ENCODE results near the gene IGF1.

IGF1 gene

GRCh38 chr12:102480406-102480805 lies at the start of gene IGF1:
Gene IGF1, minus strand, starts transcription at chr12:102480563. Its CDS starts 182 bp downstream, at chr12:102480381.
- no peak for DNase-seq (ENCODE audit: low spot score)

- no peak for DNase-seq (ENCODE audit: low spot score)
Observed at GRCh38 chr12:102528111-102528510, 47.7 kb upstream of the IGF1 start.

- DNase-seq (ENCODE audit: low spot score), result no peak
Observed at GRCh38 chr12:102527171-102527720, 46.9 kb upstream of the IGF1 start.

GRCh38 chr12:102526656-102527055 lies 46.3 kb upstream of the IGF1 start:
- no peak for DNase-seq (ENCODE audit: low spot score)

GRCh38 chr12:102522768-102523167 lies 42.4 kb upstream of the IGF1 start:
- no peak for DNase-seq (ENCODE audit: low spot score)

- DNase-seq (ENCODE audit: low spot score), result no peak
Observed at GRCh38 chr12:102521662-102522277, 41.4 kb upstream of the IGF1 start.

GRCh38 chr12:102518871-102519270 lies 38.5 kb upstream of the IGF1 start:
- no peak for DNase-seq (ENCODE audit: low spot score)

GRCh38 chr12:102514696-102515095 lies 34.3 kb upstream of the IGF1 start:
- DNase-seq (ENCODE audit: low spot score), result no peak

- no peak for DNase-seq (ENCODE audit: low spot score)
Observed at GRCh38 chr12:102513739-102514138, 33.4 kb upstream of the IGF1 start.

GRCh38 chr12:102513272-102513671 lies 32.9 kb upstream of the IGF1 start:
- DNase-seq (ENCODE audit: low spot score), result no peak

GRCh38 chr12:102512523-102512922 lies 32.2 kb upstream of the IGF1 start:
- no peak for DNase-seq (ENCODE audit: low spot score)

GRCh38 chr12:102511575-102511974 lies 31.2 kb upstream of the IGF1 start:
- DNase-seq (ENCODE audit: low spot score), result no peak

GRCh38 chr12:102510463-102510862 lies 30.1 kb upstream of the IGF1 start:
- DNase-seq (ENCODE audit: low spot score), result no peak

GRCh38 chr12:102510031-102510430 lies 29.7 kb upstream of the IGF1 start:
- DNase-seq (ENCODE audit: low spot score), result no peak

- DNase-seq (ENCODE audit: low spot score), result no peak
Observed at GRCh38 chr12:102509123-102509626, 28.8 kb upstream of the IGF1 start.

- no peak for DNase-seq (ENCODE audit: low spot score)
Observed at GRCh38 chr12:102508052-102508451, 27.7 kb upstream of the IGF1 start.

GRCh38 chr12:102507301-102507700 lies 26.9 kb upstream of the IGF1 start:
- DNase-seq (ENCODE audit: low spot score), result no peak

- no peak for DNase-seq (ENCODE audit: low spot score)
Observed at GRCh38 chr12:102504871-102505270, 24.5 kb upstream of the IGF1 start.

- DNase-seq (ENCODE audit: low spot score), result no peak
Observed at GRCh38 chr12:102504280-102504679, 23.9 kb upstream of the IGF1 start.

GRCh38 chr12:102503831-102504230 lies 23.5 kb upstream of the IGF1 start:
- no peak for DNase-seq (ENCODE audit: low spot score)

GRCh38 chr12:102503056-102503681 lies 22.8 kb upstream of the IGF1 start:
- no peak for DNase-seq (ENCODE audit: low spot score)

GRCh38 chr12:102501773-102502172 lies 21.4 kb upstream of the IGF1 start:
- no peak for DNase-seq (ENCODE audit: low spot score)

- no peak for DNase-seq (ENCODE audit: low spot score)
Observed at GRCh38 chr12:102498471-102498870, 18.1 kb upstream of the IGF1 start.

- no peak for DNase-seq (ENCODE audit: low spot score)
Observed at GRCh38 chr12:102497743-102498142, 17.4 kb upstream of the IGF1 start.

All from CD4-positive, alpha-beta T cell treated with Interleukin-2 at 100 ng/mL for 4 hours (primary cell).